Neural cell (in vitro differentiated cells): Measurements from ENCODE around the gene ZKSCAN1. TPM values are rescaled to one million over a fixed set of nuclear protein-coding genes. Genes with fewer than 3 reads are reported as not detected.

Source experiments
- H2AFZ ChIP-seq: fragments of 200-600, 300-800 bp; sonication (generic), shearing (Covaris generic); 2 replicates; pipeline ENCODE4 v1.6.0; 2014; ENCODE audit warnings: low read depth, mild to moderate bottlenecking, antibody characterized with exemption, low read length, moderate library complexity
- H3F3A ChIP-seq: fragments of 200-600 bp; shearing (Covaris generic); 2 replicates; pipeline ENCODE4 v1.6.1; 2016; ENCODE audit warnings: mild to moderate bottlenecking, moderate library complexity, mixed read lengths, antibody characterized with exemption, low read length; ENCODE audit not compliant: insufficient read depth, poor library complexity, severe bottlenecking
- H3K27ac ChIP-seq: fragments of 200-600, 300-800 bp; sonication (generic), shearing (Covaris generic); 2 replicates; pipeline ENCODE4 v1.5.1; 2014; ENCODE audit warnings: mild to moderate bottlenecking, low read length, moderate library complexity
- H3K27me3 ChIP-seq: fragments of 300-800, 200-600 bp; sonication (generic), shearing (Covaris generic); 2 replicates; pipeline ENCODE4 v1.6.0; 2014; ENCODE audit warnings: mild to moderate bottlenecking, low read depth, low read length, moderate library complexity; ENCODE audit not compliant: insufficient read depth
- H3K36me3 ChIP-seq: fragments of 300-800, 200-600 bp; sonication (generic), shearing (Covaris generic); 2 replicates; pipeline ENCODE4 v1.5.1; 2014; ENCODE audit warnings: mild to moderate bottlenecking, antibody characterized with exemption, low read length, moderate library complexity; ENCODE audit not compliant: insufficient read depth
- H3K4me2 ChIP-seq: fragments of 300-800, 200-600 bp; sonication (generic), shearing (Covaris generic); 2 replicates; pipeline ENCODE4 v1.6.0; 2014; ENCODE audit warnings: mild to moderate bottlenecking, low read length
- H3K4me3 ChIP-seq: fragments of 300-800, 200-600 bp; sonication (generic), shearing (Covaris generic); 2 replicates; pipeline ENCODE4 v1.5.1; 2014; ENCODE audit warnings: mild to moderate bottlenecking, low read length, moderate library complexity
- H3K79me2 ChIP-seq: fragments of 200-600 bp; shearing (Covaris generic); replicated peaks from 2 replicates; pipeline ENCODE4 v1.6.0; 2014; ENCODE audit warnings: mild to moderate bottlenecking, low read length, moderate library complexity; ENCODE audit not compliant: insufficient read depth
- H3K9ac ChIP-seq: fragments of 300-800, 200-600 bp; sonication (generic), shearing (Covaris generic); 2 replicates; pipeline ENCODE4 v1.6.1; 2016; ENCODE audit warnings: mild to moderate bottlenecking, low read length, mixed read lengths
- H3K9me2 ChIP-seq: fragments of 200-600 bp; shearing (Covaris generic); 2 replicates; pipeline ENCODE4 v1.6.1; 2016; ENCODE audit warnings: mild to moderate bottlenecking, low read length, mixed read lengths; ENCODE audit not compliant: insufficient read depth
- H3K9me3 ChIP-seq: fragments of 200-600, 300-800 bp; sonication (generic), shearing (Covaris generic); 2 replicates; pipeline ENCODE4 v1.6.1; 2016; ENCODE audit warnings: mild to moderate bottlenecking, mixed run types, low read length, moderate library complexity, mixed read lengths
- H4K20me1 ChIP-seq: fragments of 200-600 bp; shearing (Covaris generic); 2 replicates; pipeline ENCODE4 v1.6.1; 2016; ENCODE audit warnings: mild to moderate bottlenecking, mixed run types; ENCODE audit not compliant: insufficient read depth
- CTCF ChIP-seq: fragments of 450-650 bp; IDR thresholded peaks from 2 replicates; pipeline ENCODE4 v1.5.1; 2014; ENCODE audit warnings: antibody characterized with exemption, mild to moderate bottlenecking, moderate library complexity; ENCODE audit not compliant: poor library complexity, severe bottlenecking
- EP300 ChIP-seq: fragments of 450-650 bp; conservative IDR thresholded peaks from 2 replicates; pipeline ENCODE4 v1.6.1; 2014; ENCODE audit warnings: antibody characterized with exemption, mild to moderate bottlenecking, moderate library complexity; ENCODE audit not compliant: poor library complexity, severe bottlenecking
- EZH2 ChIP-seq: fragments of 200-600, 300-800 bp; shearing (Covaris generic), sonication (generic); IDR thresholded peaks from 2 replicates; pipeline ENCODE4 v1.6.1; 2014; ENCODE audit warnings: antibody characterized with exemption, low read length, borderline replicate concordance, mild to moderate bottlenecking; ENCODE audit not compliant: insufficient read depth, poor library complexity, severe bottlenecking
- MXI1 ChIP-seq: fragments of 450-650 bp; conservative IDR thresholded peaks from 2 replicates; pipeline ENCODE4 v1.6.1; 2014; ENCODE audit warnings: antibody characterized with exemption, mild to moderate bottlenecking; ENCODE audit not compliant: poor library complexity, severe bottlenecking
- POLR2AphosphoS5 ChIP-seq: IDR thresholded peaks from 2 replicates; pipeline ENCODE4 v1.6.1; 2012
- RAD21 ChIP-seq: fragments of 450-650 bp; conservative IDR thresholded peaks from 2 replicates; pipeline ENCODE4 v1.6.1; 2014; ENCODE audit warnings: antibody characterized with exemption, mild to moderate bottlenecking, moderate library complexity
- REST ChIP-seq: IDR thresholded peaks from 2 replicates; pipeline ENCODE4 v1.6.1; 2012; ENCODE audit warnings: borderline replicate concordance
- SMC3 ChIP-seq: fragments of 450-650 bp; conservative IDR thresholded peaks from 2 replicates; pipeline ENCODE4 v1.6.1; 2014; ENCODE audit warnings: antibody characterized with exemption, mild to moderate bottlenecking, moderate library complexity; ENCODE audit not compliant: poor library complexity
- TAF1 ChIP-seq: IDR thresholded peaks from 2 replicates; pipeline ENCODE4 v1.6.1; 2012; ENCODE audit warnings: low read depth
- polyA plus RNA-seq: library from polyadenylated mRNA; depleted of rRNA; stranded (reverse); fragments of >200 nt; gene quantifications from 2 replicates; pipeline ENCODE4 v1.2.3, GENCODE V29; 2014

ZKSCAN1 gene
- polyA plus RNA-seq, 1 donor from 2014 or later: 26.6 TPM

- no peaks in the 10 kb centered on the region for H3K9me3 ChIP-seq
- H3K9ac ChIP-seq: no peak overlapping the region
- H3K9me2 ChIP-seq: no peaks in the 10 kb centered on the region
- TF ChIP-seq TAF1 (no peak), POLR2AphosphoS5 (no peak), MXI1 (no peak), EP300 (no peak), CTCF (no peak), EZH2 (no peak), SMC3 (no peak), REST (no peak), RAD21 (no peak)
- H2AFZ ChIP-seq: no peak overlapping the region
- H3K4me2 ChIP-seq: no peak overlapping the region
- peaks cover 9% of the 10 kb centered on the region for H3K36me3 ChIP-seq
- no peaks in the 10 kb centered on the region for H4K20me1 ChIP-seq
- no peaks in the 10 kb centered on the region for H3F3A ChIP-seq
- no peaks in the 10 kb centered on the region for H3K27me3 ChIP-seq
- H3K4me3 ChIP-seq: no peak overlapping the region
- H3K27ac ChIP-seq: no peak overlapping the region
- no peaks in the 10 kb centered on the region for H3K79me2 ChIP-seq
Measured at GRCh38 chr7:100035876-100036275, 20.5 kb downstream of the ZKSCAN1 start.

DNA sequence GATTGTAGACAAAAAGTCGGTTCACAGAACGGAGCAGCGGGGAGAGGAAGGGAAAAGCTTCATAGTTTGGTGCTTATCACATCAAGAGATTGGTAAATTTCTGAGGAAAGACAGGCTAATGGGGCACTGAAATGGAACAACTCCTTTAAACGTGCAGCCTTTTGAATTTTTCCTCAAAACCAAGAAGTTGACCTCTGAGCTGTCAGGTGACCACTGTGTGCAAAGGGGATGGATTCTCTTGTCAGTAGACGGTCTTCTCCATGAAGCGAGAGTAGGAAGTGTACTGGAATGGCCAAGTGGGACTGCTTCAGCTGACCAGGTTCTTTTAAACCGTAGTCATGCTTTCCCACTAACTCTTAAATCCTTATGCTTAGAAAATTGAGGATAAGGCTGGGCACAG lies 22.9 kb downstream of the ZKSCAN1 start:
- Histone ChIP-seq H3K4me3 (no peak overlapping the region), H3K27ac (no peak overlapping the region), H3K9ac (no peak overlapping the region), H3K36me3 (peaks cover 9% of the 10 kb centered on the region), H3K79me2 (no peaks in the 10 kb centered on the region), H3K27me3 (no peaks in the 10 kb centered on the region), H3K9me2 (no peaks in the 10 kb centered on the region), H4K20me1 (no peaks in the 10 kb centered on the region), H3K4me2 (no peak overlapping the region), H3K9me3 (no peaks in the 10 kb centered on the region), H3F3A (no peaks in the 10 kb centered on the region), H2AFZ (no peak overlapping the region)
- TF ChIP-seq MXI1 (no peak), RAD21 (no peak), EZH2 (no peak), REST (no peak), CTCF (no peak), EP300 (no peak), TAF1 (no peak), POLR2AphosphoS5 (no peak), SMC3 (no peak)
